Activated CD4-positive, alpha-beta T cell treated with anti-CD3 and anti-CD28 coated beads for 1 hour (primary cell): ENCODE measurements around the gene DOK4.
A peak's percentile ranks its signal among the peaks of the same experiment; 100 is the strongest.

ENCODE experiments used
- DNase-seq: peaks from one replicate; pipeline ENCODE4 v3.0.0-alpha.2; 2020

Gene DOK4

GRCh38 chr16:57476546-57477410, 9.5 kb downstream of the DOK4 start:
- DNase-seq = no peak

- DNase-seq = peak; percentile 44
These were observed 10.5 kb downstream of the DOK4 start for GRCh38 chr16:57475711-57476339.

- DNase-seq = no peak
These were observed 11.3 kb downstream of the DOK4 start for GRCh38 chr16:57474671-57475661.

- no peak for DNase-seq
These were observed 12.4 kb downstream of the DOK4 start for GRCh38 chr16:57473906-57474305.

- DNase-seq = no peak
These were observed 13.0 kb downstream of the DOK4 start for GRCh38 chr16:57473176-57473840.

GRCh38 chr16:57472665-57473060, 13.6 kb downstream of the DOK4 start:
- DNase-seq = no peak

- DNase-seq = no peak
These were observed 14.2 kb downstream of the DOK4 start for GRCh38 chr16:57471852-57472664.

- no peak for DNase-seq
These were observed 15.1 kb downstream of the DOK4 start for GRCh38 chr16:57471209-57471608.

GRCh38 chr16:57470711-57471110, 15.6 kb downstream of the DOK4 start:
- DNase-seq = no peak

GRCh38 chr16:57469917-57470470, 16.3 kb downstream of the DOK4 start:
- no peak for DNase-seq

- DNase-seq = no peak
These were observed 17.2 kb downstream of the DOK4 start for GRCh38 chr16:57469046-57469445.

- DNase-seq = no peak
These were observed 17.9 kb downstream of the DOK4 start for GRCh38 chr16:57468346-57468745.

GRCh38 chr16:57464523-57464922, 21.8 kb downstream of the DOK4 start:
- no peak for DNase-seq

- DNase-seq = no peak
These were observed 23.3 kb downstream of the DOK4 start for GRCh38 chr16:57462978-57463362.

GRCh38 chr16:57462209-57462977, 23.9 kb downstream of the DOK4 start, which contains the start of gene POLR2C:
TSS of gene POLR2C (plus strand) at chr16:57462679. CDS start at chr16:57462725, 46 bp downstream.
- DNase-seq = peak; percentile 89

- DNase-seq = no peak
These were observed 34.3 kb downstream of the DOK4 start for GRCh38 chr16:57452021-57452420.

GRCh38 chr16:57447186-57447962, 38.9 kb downstream of the DOK4 start, which contains the start of the genes CIAPIN1 and COQ9:
TSS of gene CIAPIN1 (minus strand) at chr16:57447385. CDS start at chr16:57440928, 6,457 bp downstream.
TSS of gene COQ9 (plus strand) at chr16:57447479. CDS start at chr16:57447506, 27 bp downstream.
- DNase-seq = peak; percentile 91

- DNase-seq = no peak
These were observed 39.6 kb downstream of the DOK4 start for GRCh38 chr16:57446531-57447185.

GRCh38 chr16:57445510-57445909, 40.8 kb downstream of the DOK4 start:
- DNase-seq = no peak
